ENCODE data around the gene BBC3.

Gene BBC3

GRCh38 chr19:47247308-47247990 is 16.4 kb upstream of the BBC3 start:
- Histone ChIP-seq H3K27ac (no peak overlapping the region), H3K9me3 (no peaks in the 10 kb centered on the region), H3K4me1 (ENCODE audit: control insufficient read depth in 1 of 2, insufficient read depth in 1 of 2, low read depth in 1 of 2, low read length in 1 of 2) (peaks cover 20 to 29% of the 10 kb centered on the region in 2 experiments), H3K36me3 (no peaks in the 10 kb centered on the region), H3K4me3 (ENCODE audit: low read depth in 1 of 2, low read length in 1 of 2) (no peak overlapping the region), H3K27me3 (peaks cover 31% of the 10 kb centered on the region)
- peak; percentile 90 for TF ChIP-seq CTCF (IDR thresholded peaks at IDR 0.05)

GRCh38 chr19:47243776-47244547 is 13.0 kb upstream of the BBC3 start:
- Histone ChIP-seq H3K4me3 (ENCODE audit: low read depth in 1 of 2, low read length in 1 of 2) (peak overlapping the region; percentile 51 to 60), H3K4me1 (ENCODE audit: control insufficient read depth in 1 of 2, insufficient read depth in 1 of 2, low read depth in 1 of 2, low read length in 1 of 2) (peaks cover 37 to 47% of the 10 kb centered on the region in 2 experiments), H3K27me3 (peaks cover 61% of the 10 kb centered on the region), H3K27ac (peak overlapping the region; percentile 77), H3K9me3 (no peaks in the 10 kb centered on the region), H3K36me3 (no peaks in the 10 kb centered on the region)
- TF ChIP-seq CTCF (IDR thresholded peaks at IDR 0.05), result peak; percentile 100

GRCh38 chr19:47243364-47243775 is 12.4 kb upstream of the BBC3 start:
- no peaks in the 10 kb centered on the region for H3K9me3 ChIP-seq
- H3K4me1 ChIP-seq (ENCODE audit: control insufficient read depth in 1 of 2, insufficient read depth in 1 of 2, low read depth in 1 of 2, low read length in 1 of 2), result peaks cover 37 to 47% of the 10 kb centered on the region in 2 experiments
- no peaks in the 10 kb centered on the region for H3K36me3 ChIP-seq
- peak overlapping the region; percentile 51 to 60 for H3K4me3 ChIP-seq (ENCODE audit: low read depth in 1 of 2, low read length in 1 of 2)
- peak overlapping the region; percentile 77 for H3K27ac ChIP-seq
- H3K27me3 ChIP-seq, result peaks cover 67% of the 10 kb centered on the region
- no peak for TF ChIP-seq CTCF (IDR thresholded peaks at IDR 0.05)

GRCh38 chr19:47241919-47242577 is 11.0 kb upstream of the BBC3 start:
- no peak for TF ChIP-seq CTCF (IDR thresholded peaks at IDR 0.05)
- Histone ChIP-seq H3K36me3 (no peaks in the 10 kb centered on the region), H3K27me3 (peaks cover 80% of the 10 kb centered on the region), H3K4me1 (ENCODE audit: control insufficient read depth in 1 of 2, insufficient read depth in 1 of 2, low read depth in 1 of 2, low read length in 1 of 2) (peaks cover 37 to 43% of the 10 kb centered on the region in 2 experiments), H3K9me3 (no peaks in the 10 kb centered on the region), H3K27ac (no peak overlapping the region), H3K4me3 (ENCODE audit: low read depth in 1 of 2, low read length in 1 of 2) (no peak overlapping the region)

GRCh38 chr19:47240996-47241918 is 10.3 kb upstream of the BBC3 start:
- H3K27me3 ChIP-seq, result peaks cover 88% of the 10 kb centered on the region
- H3K27ac ChIP-seq, result no peak overlapping the region
- H3K9me3 ChIP-seq, result no peaks in the 10 kb centered on the region
- peaks cover 37 to 43% of the 10 kb centered on the region in 2 experiments for H3K4me1 ChIP-seq (ENCODE audit: control insufficient read depth in 1 of 2, insufficient read depth in 1 of 2, low read depth in 1 of 2, low read length in 1 of 2)
- no peak for TF ChIP-seq CTCF (IDR thresholded peaks at IDR 0.05)
- peak overlapping the region in 1 of 2 experiments; percentile 18 for H3K4me3 ChIP-seq (ENCODE audit: low read depth in 1 of 2, low read length in 1 of 2)
- no peaks in the 10 kb centered on the region for H3K36me3 ChIP-seq
